ENCODE results near the gene ACER3. TPM values are rescaled to one million over a fixed set of nuclear protein-coding genes. Genes with fewer than 3 reads are reported as not detected.

The ACER3 gene
- total RNA-seq, 4 donors from 2014 or later, result 11.5 to 29.3 (median 17.9) TPM

DNA sequence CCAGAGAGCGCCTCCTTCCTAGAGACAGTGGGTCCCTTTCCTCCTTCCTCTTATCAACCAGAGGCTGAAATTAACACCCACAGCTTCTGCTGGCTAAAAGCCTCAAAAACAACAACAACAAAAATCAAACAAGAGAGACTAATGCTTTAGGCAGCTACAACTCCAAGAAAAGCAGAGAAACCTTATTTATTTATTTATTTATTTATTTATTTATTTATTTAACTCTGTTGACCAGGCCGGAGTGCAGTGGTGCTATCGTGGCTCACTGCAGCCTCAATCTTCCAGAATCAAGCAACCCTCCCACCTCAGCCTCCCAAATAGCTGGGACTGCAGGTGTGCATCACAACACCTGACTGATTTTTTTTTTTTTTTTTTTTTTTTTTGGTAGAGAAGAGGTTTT is 170.9 kb downstream of the ACER3 start:
- 86% methylated on average over 3 of the region's 3 CpGs for WGBS, 2 donors
- intact Hi-C loops (cut with DNase I), result no loop called here
- no peaks in the 10 kb centered on the region for H3K9me3 ChIP-seq
- H3K36me3 ChIP-seq, result no peaks in the 10 kb centered on the region
- H3K4me1 ChIP-seq, result no peaks in the 10 kb centered on the region
- H3K4me3 ChIP-seq (replicated peaks in 1 of 3), result no peak overlapping the region
- no peak for DNase-seq
- no peak for TF ChIP-seq POLR2A (IDR thresholded peaks at IDR 0.05)
- TF ChIP-seq, protein P1, sequence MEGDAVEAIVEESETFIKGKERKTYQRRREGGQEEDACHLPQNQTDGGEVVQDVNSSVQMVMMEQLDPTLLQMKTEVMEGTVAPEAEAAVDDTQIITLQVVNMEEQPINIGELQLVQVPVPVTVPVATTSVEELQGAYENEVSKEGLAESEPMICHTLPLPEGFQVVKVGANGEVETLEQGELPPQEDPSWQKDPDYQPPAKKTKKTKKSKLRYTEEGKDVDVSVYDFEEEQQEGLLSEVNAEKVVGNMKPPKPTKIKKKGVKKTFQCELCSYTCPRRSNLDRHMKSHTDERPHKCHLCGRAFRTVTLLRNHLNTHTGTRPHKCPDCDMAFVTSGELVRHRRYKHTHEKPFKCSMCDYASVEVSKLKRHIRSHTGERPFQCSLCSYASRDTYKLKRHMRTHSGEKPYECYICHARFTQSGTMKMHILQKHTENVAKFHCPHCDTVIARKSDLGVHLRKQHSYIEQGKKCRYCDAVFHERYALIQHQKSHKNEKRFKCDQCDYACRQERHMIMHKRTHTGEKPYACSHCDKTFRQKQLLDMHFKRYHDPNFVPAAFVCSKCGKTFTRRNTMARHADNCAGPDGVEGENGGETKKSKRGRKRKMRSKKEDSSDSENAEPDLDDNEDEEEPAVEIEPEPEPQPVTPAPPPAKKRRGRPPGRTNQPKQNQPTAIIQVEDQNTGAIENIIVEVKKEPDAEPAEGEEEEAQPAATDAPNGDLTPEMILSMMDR (IDR thresholded peaks at IDR 0.05), result no peak
- no peak overlapping the region for H3K27ac ChIP-seq
- no peaks in the 10 kb centered on the region for H3K27me3 ChIP-seq

DNA sequence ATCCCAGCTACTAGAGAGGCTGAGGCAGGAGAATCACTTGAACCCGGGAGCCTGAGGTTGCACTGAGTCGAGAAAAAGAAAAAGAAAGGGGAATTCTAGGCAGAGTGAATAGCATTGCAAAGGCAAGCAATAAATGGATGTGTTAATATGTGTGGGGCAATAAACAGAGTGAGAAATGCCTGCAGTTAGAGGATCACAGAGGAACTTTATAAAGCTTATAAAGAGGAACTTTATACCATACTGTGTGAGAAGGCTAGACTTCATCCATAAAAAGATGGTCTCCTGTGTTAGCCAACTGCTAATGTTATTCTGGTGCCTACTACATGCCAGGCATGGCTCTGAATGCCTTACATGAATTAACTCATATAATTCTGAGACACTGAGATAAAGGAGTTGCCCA is 174.3 kb downstream of the ACER3 start:
- peaks cover 6 to 7% of the 10 kb centered on the region in 2 donors for H3K4me1 ChIP-seq
- no peaks in the 10 kb centered on the region for H3K9me3 ChIP-seq
- WGBS, 2 donors, result 92% methylated on average over 2 of the region's 2 CpGs
- peaks cover 6% of the 10 kb centered on the region for H3K27me3 ChIP-seq
- H3K4me3 ChIP-seq (replicated peaks in 1 of 3), result no peak overlapping the region
- H3K36me3 ChIP-seq, result no peaks in the 10 kb centered on the region
- DNase-seq, result no peak
- no peak overlapping the region for H3K27ac ChIP-seq
- intact Hi-C loops (cut with DNase I), result no loop called here
- TF ChIP-seq POLR2A (IDR thresholded peaks at IDR 0.05), result no peak
- TF ChIP-seq, protein P1 (IDR thresholded peaks at IDR 0.05), result no peak

DNA sequence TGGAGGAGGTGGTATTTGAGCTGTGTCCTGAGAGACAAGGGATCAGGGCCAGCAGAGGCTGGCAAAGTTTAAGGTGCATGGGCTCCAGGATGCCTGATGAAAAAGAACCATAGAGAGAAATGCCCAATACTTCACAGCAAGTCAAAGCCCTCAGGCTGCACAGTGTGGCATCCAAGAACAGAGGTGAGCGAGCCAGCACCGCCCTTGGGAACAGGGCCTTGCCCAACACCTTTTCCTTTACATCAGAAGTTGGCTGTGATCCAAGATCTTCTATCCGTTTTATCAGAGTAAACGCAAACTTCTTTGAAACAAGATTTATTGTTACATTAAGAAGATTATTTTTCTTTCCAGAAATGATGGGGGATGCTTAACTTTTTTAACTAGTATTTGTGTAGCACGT is 174.9 kb downstream of the ACER3 start:
- DNase-seq, result no peak
- intact Hi-C loops (cut with DNase I), result no loop called here
- no peak for TF ChIP-seq POLR2A (IDR thresholded peaks at IDR 0.05)
- TF ChIP-seq, protein P1 (IDR thresholded peaks at IDR 0.05), result no peak
- 64 to 66% methylated on average over 5 of the region's 5 CpGs for WGBS, 2 donors
- H3K9me3 ChIP-seq, result no peaks in the 10 kb centered on the region
- H3K4me3 ChIP-seq (replicated peaks in 1 of 3), result no peak overlapping the region
- peaks cover 12% of the 10 kb centered on the region for H3K27me3 ChIP-seq
- no peaks in the 10 kb centered on the region for H3K36me3 ChIP-seq
- no peak overlapping the region for H3K27ac ChIP-seq
- peaks cover 6 to 8% of the 10 kb centered on the region in 2 donors for H3K4me1 ChIP-seq

DNA sequence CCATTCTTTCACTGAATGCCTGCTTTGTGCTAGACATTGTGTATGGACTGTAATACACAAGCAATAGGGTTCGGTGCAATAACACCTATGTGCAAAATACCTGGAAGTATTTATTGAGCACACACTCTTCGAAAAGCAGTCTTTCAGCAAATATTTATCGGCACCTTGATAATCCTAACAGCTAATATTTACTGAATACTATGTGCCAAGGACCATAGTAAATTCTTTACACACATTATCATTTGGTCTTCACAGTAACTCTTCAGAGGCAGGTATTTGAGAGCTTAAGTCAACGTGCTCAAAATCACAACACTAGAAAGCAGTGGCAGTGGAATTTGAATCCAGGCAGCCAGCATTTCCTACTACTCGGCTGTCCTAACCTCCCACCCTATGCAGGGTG is 175.7 kb downstream of the ACER3 start:
- no peak overlapping the region for H3K4me3 ChIP-seq (replicated peaks in 1 of 3)
- H3K36me3 ChIP-seq, result no peaks in the 10 kb centered on the region
- H3K27me3 ChIP-seq, result peaks cover 13% of the 10 kb centered on the region
- DNase-seq, result no peak
- no peak overlapping the region for H3K27ac ChIP-seq
- no peaks in the 10 kb centered on the region for H3K9me3 ChIP-seq
- intact Hi-C loops (cut with DNase I), result no loop called here
- H3K4me1 ChIP-seq, result peaks cover 6 to 8% of the 10 kb centered on the region in 2 donors
- 41 to 50% methylated on average over 5 of the region's 5 CpGs for WGBS, 2 donors
- TF ChIP-seq, protein P1 (IDR thresholded peaks at IDR 0.05), result no peak
- TF ChIP-seq POLR2A (IDR thresholded peaks at IDR 0.05), result no peak

DNA sequence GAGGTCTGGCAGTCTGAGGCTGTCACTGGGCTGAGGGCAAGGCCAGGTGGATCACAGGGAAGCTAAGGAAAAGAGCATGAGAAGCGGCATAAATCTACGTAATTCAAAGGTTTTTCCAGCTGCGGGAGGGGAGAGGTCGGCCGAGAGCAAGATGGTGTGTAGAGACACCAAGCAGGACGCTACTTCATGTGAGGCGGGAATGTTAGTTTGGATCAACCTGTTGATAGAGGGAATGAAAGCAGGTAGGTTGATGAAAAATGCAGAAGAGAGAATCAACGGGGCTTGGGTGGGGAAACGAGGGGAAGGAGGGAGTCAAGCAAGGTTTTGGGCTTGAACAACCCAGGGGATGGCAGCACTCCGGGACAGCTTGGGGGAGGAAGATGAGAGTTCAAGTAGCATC is 176.3 kb downstream of the ACER3 start:
- no peak for DNase-seq
- no peak overlapping the region for H3K27ac ChIP-seq
- H3K4me3 ChIP-seq (replicated peaks in 1 of 3), result no peak overlapping the region
- WGBS, 2 donors, result 61 to 72% methylated on average over 10 of the region's 10 CpGs
- H3K4me1 ChIP-seq, result peaks cover 6 to 8% of the 10 kb centered on the region in 2 donors
- intact Hi-C loops (cut with DNase I), result no loop called here
- H3K9me3 ChIP-seq, result no peaks in the 10 kb centered on the region
- H3K27me3 ChIP-seq, result peaks cover 13% of the 10 kb centered on the region
- TF ChIP-seq, protein P1 (IDR thresholded peaks at IDR 0.05), result no peak
- no peaks in the 10 kb centered on the region for H3K36me3 ChIP-seq

Data from thyroid gland (tissue), 4 donors.